Esophagus squamous epithelium (tissue), 5 donors: ENCODE measurements around the gene FNIP2. TPM values are rescaled to one million over a fixed set of nuclear protein-coding genes. Genes with fewer than 3 reads are reported as not detected.
"Not testable (repeated sequence)": the region's sequence is repeated elsewhere in the genome, so short reads cannot be mapped to it uniquely, and the experiment has no call there.

ENCODE experiments used
- DNase-seq: peaks from one replicate; lab custom pipeline; 2025; lab: John Stamatoyannopoulos, UW
- H3K27ac ChIP-seq, 4 donors: fragments of 200-600 bp; sonication (generic); one replicate each; pipeline ENCODE4 v1.5.1; 2016 to 2019; ENCODE audit warnings: mild to moderate bottlenecking in 1 of 4
- H3K27me3 ChIP-seq, 4 donors: fragments of 200-600 bp; sonication (generic); 1 replicate in 3 of 4; 2 replicates in 1 of 4; pipeline versions ENCODE4 v1.5.1 to v1.6.0; 2017 to 2021; ENCODE audit warnings: antibody characterized with exemption in 1 of 4
- H3K36me3 ChIP-seq, 3 donors: fragments of 200-600 bp; sonication (generic); one replicate each; pipeline ENCODE4 v1.5.1; 2016 to 2019
- H3K4me1 ChIP-seq, 3 donors: fragments of 200-600 bp; sonication (generic); one replicate each; pipeline ENCODE4 v1.5.1; 2017 to 2019
- H3K4me3 ChIP-seq, 4 donors: fragments of 200-600 bp; sonication (generic); 1 replicate in 3 of 4; 2 replicates in 1 of 4; pipeline ENCODE4 v1.5.1; 2016 to 2019; ENCODE audit warnings: mild to moderate bottlenecking in 2 of 4, moderate library complexity in 1 of 4
- H3K9me3 ChIP-seq, 3 donors: fragments of 200-600 bp; sonication (generic); one replicate each; pipeline ENCODE4 v1.5.1; 2016 to 2019
- CTCF ChIP-seq, 6 experiments: fragments of 450-650 bp in 4 of 6; fragments of 200-600 bp in 2 of 6; sonication (generic) in 2 of 6; IDR thresholded peaks; one replicate each; pipeline ENCODE4 v1.5.1; 2016 to 2019; ENCODE audit warnings: antibody characterized with exemption in 6 of 6, mild to moderate bottlenecking in 4 of 6, moderate library complexity in 4 of 6
- POLR2A ChIP-seq, 4 donors: fragments of 450-650 bp; IDR thresholded peaks; one replicate each; pipeline ENCODE4 v1.6.1; 2017; ENCODE audit warnings: antibody characterized with exemption in 4 of 4, mild to moderate bottlenecking in 4 of 4, moderate library complexity in 3 of 4
- WGBS, 2 donors: methylation state at CpG; one replicate each; pipeline ENCODE4 v1.1.5; 2018; 5-methylcytosine and 5-hydroxymethylcytosine counted together
- intact Hi-C: fragments of 100-400 bp; cut with DNase I; formaldehyde crosslinking; loops from one replicate; pipeline ENCODE4 v1.15.0; 2022
- total RNA-seq, 4 donors: library from RNA; depleted of rRNA; stranded (reverse); fragments of >200 nt; gene quantifications; one replicate each; pipeline ENCODE4 v1.1.0, GENCODE V29; 2016
- donor health status: DM: yes; HTN: yes; CAD: no.

Gene FNIP2
- total RNA-seq, 4 donors from 2014 or later: 6.0 to 28.8 (median 12.4) TPM

- no peak for DNase-seq
- 100% methylated on average over 1 to 2 of the region's 2 CpGs for WGBS, 2 donors
- no peak overlapping the region for H3K27ac ChIP-seq
- no peaks in the 10 kb centered on the region for H3K36me3 ChIP-seq
- no peaks in the 10 kb centered on the region for H3K27me3 ChIP-seq
- no peak for TF ChIP-seq POLR2A (IDR thresholded peaks at IDR 0.05)
- TF ChIP-seq CTCF (IDR thresholded peaks at IDR 0.05): no peak
- peaks cover 0 to 16% (median 0%) of the 10 kb centered on the region in 3 donors for H3K4me1 ChIP-seq
- intact Hi-C loops: no loop called here
- H3K9me3 ChIP-seq: no peaks in the 10 kb centered on the region
- no peak overlapping the region for H3K4me3 ChIP-seq
Measured at GRCh38 chr4:158739600-158739999, 29.2 kb upstream of the FNIP2 start.

- Histone ChIP-seq H3K27me3 (no peaks in the 10 kb centered on the region), H3K4me3 (no peak overlapping the region), H3K36me3 (no peaks in the 10 kb centered on the region), H3K4me1 (peaks cover 0 to 16% (median 0%) of the 10 kb centered on the region in 3 donors), H3K27ac (no peak overlapping the region), H3K9me3 (no peaks in the 10 kb centered on the region)
- TF ChIP-seq CTCF (IDR thresholded peaks at IDR 0.05): no peak
- no peak for TF ChIP-seq POLR2A (IDR thresholded peaks at IDR 0.05)
- intact Hi-C loops: no loop called here
- DNase-seq: no peak
- WGBS, 2 donors: 59 to 68% methylated on average over 3 of the region's 3 CpGs
Measured at GRCh38 chr4:158741326-158742021, 27.4 kb upstream of the FNIP2 start.

GRCh38 chr4:158746537-158746936, 22.3 kb upstream of the FNIP2 start:
- H3K9me3 ChIP-seq, H3K4me1 ChIP-seq, H3K27me3 ChIP-seq, H3K36me3 ChIP-seq, H3K27ac ChIP-seq, DNase-seq, H3K4me3 ChIP-seq, intact Hi-C loops: not testable (repeated sequence)
- WGBS, 2 donors: no CpG with 5 or more reads among the region's 31 CpGs

- intact Hi-C loops: no loop called here
- Histone ChIP-seq H3K27ac (no peak overlapping the region), H3K9me3 (no peaks in the 10 kb centered on the region), H3K4me1 (no peaks in the 10 kb centered on the region), H3K4me3 (no peak overlapping the region), H3K27me3 (no peaks in the 10 kb centered on the region), H3K36me3 (no peaks in the 10 kb centered on the region)
- no peak for DNase-seq
- WGBS, 2 donors: 53 to 56% methylated on average over 3 of the region's 3 CpGs
- TF ChIP-seq POLR2A (IDR thresholded peaks at IDR 0.05): no peak
- no peak for TF ChIP-seq CTCF (IDR thresholded peaks at IDR 0.05)
Measured at GRCh38 chr4:158750379-158750778, 18.4 kb upstream of the FNIP2 start.

- Histone ChIP-seq H3K9me3 (no peaks in the 10 kb centered on the region), H3K27me3 (no peaks in the 10 kb centered on the region), H3K36me3 (no peaks in the 10 kb centered on the region), H3K4me3 (no peak overlapping the region), H3K27ac (no peak overlapping the region), H3K4me1 (no peaks in the 10 kb centered on the region)
- WGBS, 2 donors: 91 to 98% methylated on average over 5 of the region's 5 CpGs
- no peak for TF ChIP-seq POLR2A (IDR thresholded peaks at IDR 0.05)
- no peak for TF ChIP-seq CTCF (IDR thresholded peaks at IDR 0.05)
- intact Hi-C loops: no loop called here
- no peak for DNase-seq
Measured at GRCh38 chr4:158754385-158755180, 14.2 kb upstream of the FNIP2 start.

GRCh38 chr4:158755819-158756218, 13.0 kb upstream of the FNIP2 start:
- 81 to 85% methylated on average over 7 of the region's 7 CpGs for WGBS, 2 donors
- H3K27me3 ChIP-seq, H3K4me3 ChIP-seq, H3K27ac ChIP-seq, intact Hi-C loops, H3K4me1 ChIP-seq, DNase-seq, H3K36me3 ChIP-seq, H3K9me3 ChIP-seq: not testable (repeated sequence)
